ENCODE data around the gene PRR16.
"Not testable (repeated sequence)": the region's sequence is repeated elsewhere in the genome, so short reads cannot be mapped to it uniquely, and the experiment has no call there.

PRR16 gene

GRCh38 chr5:120463991-120464626 lies at the start of gene PRR16:
PRR16 (plus strand) TSS chr5:120464300.
- DNase-seq, result no peak

- no peak for DNase-seq
Observed at GRCh38 chr5:120415985-120416384, 48.1 kb upstream of the PRR16 start.

- no peak for DNase-seq
Observed at GRCh38 chr5:120419127-120419526, 45.0 kb upstream of the PRR16 start.

- not testable (repeated sequence) for DNase-seq
Observed at GRCh38 chr5:120426633-120427275, 37.3 kb upstream of the PRR16 start.

- no peak for DNase-seq
Observed at GRCh38 chr5:120430572-120430971, 33.5 kb upstream of the PRR16 start.

GRCh38 chr5:120432861-120433260 lies 31.2 kb upstream of the PRR16 start:
- no peak for DNase-seq

- DNase-seq, result no peak
Observed at GRCh38 chr5:120435129-120435528, 29.0 kb upstream of the PRR16 start.

GRCh38 chr5:120436996-120437395 lies 27.1 kb upstream of the PRR16 start:
- no peak for DNase-seq

- DNase-seq, result no peak
Observed at GRCh38 chr5:120442694-120443093, 21.4 kb upstream of the PRR16 start.

GRCh38 chr5:120443607-120444006 lies 20.5 kb upstream of the PRR16 start:
- no peak for DNase-seq

- DNase-seq, result no peak
Observed at GRCh38 chr5:120446068-120446492, 18.0 kb upstream of the PRR16 start.

GRCh38 chr5:120446901-120447300 lies 17.2 kb upstream of the PRR16 start:
- no peak for DNase-seq

- no peak for DNase-seq
Observed at GRCh38 chr5:120447706-120448239, 16.3 kb upstream of the PRR16 start.

- DNase-seq, result no peak
Observed at GRCh38 chr5:120449501-120449900, 14.6 kb upstream of the PRR16 start.

- no peak for DNase-seq
Observed at GRCh38 chr5:120450910-120451309, 13.2 kb upstream of the PRR16 start.

GRCh38 chr5:120451445-120451844 lies 12.7 kb upstream of the PRR16 start:
- no peak for DNase-seq

- DNase-seq, result no peak
Observed at GRCh38 chr5:120452471-120452870, 11.6 kb upstream of the PRR16 start.

- DNase-seq, result no peak
Observed at GRCh38 chr5:120454094-120454798, 9.9 kb upstream of the PRR16 start.

GRCh38 chr5:120456006-120456405 lies 8.1 kb upstream of the PRR16 start:
- no peak for DNase-seq

GRCh38 chr5:120457839-120458507 lies 6.1 kb upstream of the PRR16 start:
- peak; percentile 4 to 25 for DNase-seq

GRCh38 chr5:120458508-120458847 lies 5.6 kb upstream of the PRR16 start:
- DNase-seq, result not testable (repeated sequence)

GRCh38 chr5:120461251-120461650 lies 2.8 kb upstream of the PRR16 start:
- no peak for DNase-seq

- no peak for DNase-seq
Observed at GRCh38 chr5:120463006-120463680, 957 bp upstream of the PRR16 start.
